ENCODE data around the gene RHPN2.
"Not testable (repeated sequence)": the region's sequence is repeated elsewhere in the genome, so short reads cannot be mapped to it uniquely, and the experiment has no call there.

Gene RHPN2

GRCh38 chr19:33055718-33056117 lies 9.0 kb downstream of the RHPN2 start:
- Mint-ChIP-seq H3K4me1 (ENCODE audit: low read depth in 2 of 2) (no peaks in the 10 kb centered on the region), H3K4me3 (no peak overlapping the region), H3K27me3 (peaks cover 13 to 18% of the 10 kb centered on the region in 2 donors), H3K9me3 (no peaks in the 10 kb centered on the region), H3K36me3 (ENCODE audit: insufficient read depth) (peaks cover 3% of the 10 kb centered on the region), H3K27ac (no peak overlapping the region)
- DNase-seq: no peak
- no peak for ATAC-seq (replicated peaks)

- peaks cover 3% of the 10 kb centered on the region for H3K36me3 Mint-ChIP-seq (ENCODE audit: insufficient read depth)
Measured at GRCh38 chr19:33054623-33055022, 10.1 kb downstream of the RHPN2 start.

DNA sequence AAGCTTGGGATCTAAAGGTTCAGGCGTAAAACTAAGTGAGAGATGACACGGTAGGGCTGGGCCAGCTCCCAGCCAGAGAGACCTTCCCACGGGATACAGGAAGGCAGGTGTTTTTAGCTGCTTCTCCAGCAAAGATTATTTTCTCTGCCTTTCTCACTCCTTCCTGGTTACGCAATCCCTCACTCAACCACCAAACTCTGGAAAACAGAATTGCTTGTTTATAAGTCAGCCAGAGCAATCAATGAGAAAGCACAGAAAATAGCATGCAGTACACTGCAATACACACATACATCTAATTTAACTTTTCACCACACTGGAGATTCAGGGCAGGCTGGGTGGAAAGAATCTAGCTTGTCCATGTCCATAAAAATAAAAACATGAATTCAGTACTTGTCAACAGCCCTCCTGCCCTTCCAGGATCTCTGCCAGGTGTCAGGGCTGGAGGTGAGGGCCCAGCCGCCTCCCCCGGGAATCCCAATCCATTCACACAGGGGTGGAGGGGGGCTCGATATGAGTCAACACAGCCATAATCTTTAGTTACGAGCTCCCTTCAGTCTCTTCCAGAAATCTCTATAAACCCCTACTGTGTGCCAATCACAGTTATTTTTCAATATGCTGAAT lies 12.2 kb downstream of the RHPN2 start:
- DNase-seq (no peak), ATAC-seq (replicated peaks) (no peak)
- Mint-ChIP-seq H3K27ac (no peak overlapping the region), H3K27me3 (peaks cover 0 to 9% of the 10 kb centered on the region in 2 donors), H3K4me1 (ENCODE audit: low read depth in 2 of 2) (no peaks in the 10 kb centered on the region), H3K4me3 (no peak overlapping the region), H3K36me3 (ENCODE audit: insufficient read depth) (peaks cover 3% of the 10 kb centered on the region), H3K9me3 (peaks cover 0 to 2% of the 10 kb centered on the region in 2 donors)

More at GRCh38 chr19:33054623-33055022, 10.1 kb downstream of the RHPN2 start:
- Mint-ChIP-seq H3K9me3 (peaks cover 0 to 2% of the 10 kb centered on the region in 2 donors), H3K4me1 (ENCODE audit: low read depth in 2 of 2) (no peaks in the 10 kb centered on the region), H3K27ac (no peak overlapping the region), H3K4me3 (no peak overlapping the region), H3K27me3 (peaks cover 4 to 7% of the 10 kb centered on the region in 2 donors)
- DNase-seq (no peak), ATAC-seq (replicated peaks) (no peak)

GRCh38 chr19:33050110-33050509 lies 14.6 kb downstream of the RHPN2 start:
- ATAC-seq (replicated peaks): no peak
- peaks cover 0 to 2% of the 10 kb centered on the region in 2 donors for H3K9me3 Mint-ChIP-seq
- peaks cover 0 to 14% of the 10 kb centered on the region in 2 donors for H3K27me3 Mint-ChIP-seq
- H3K27ac Mint-ChIP-seq: no peak overlapping the region
- H3K4me1 Mint-ChIP-seq (ENCODE audit: low read depth in 2 of 2): no peaks in the 10 kb centered on the region
- H3K4me3 Mint-ChIP-seq: no peak overlapping the region
- no peak for DNase-seq
- H3K36me3 Mint-ChIP-seq (ENCODE audit: insufficient read depth): peaks cover 3% of the 10 kb centered on the region

DNA sequence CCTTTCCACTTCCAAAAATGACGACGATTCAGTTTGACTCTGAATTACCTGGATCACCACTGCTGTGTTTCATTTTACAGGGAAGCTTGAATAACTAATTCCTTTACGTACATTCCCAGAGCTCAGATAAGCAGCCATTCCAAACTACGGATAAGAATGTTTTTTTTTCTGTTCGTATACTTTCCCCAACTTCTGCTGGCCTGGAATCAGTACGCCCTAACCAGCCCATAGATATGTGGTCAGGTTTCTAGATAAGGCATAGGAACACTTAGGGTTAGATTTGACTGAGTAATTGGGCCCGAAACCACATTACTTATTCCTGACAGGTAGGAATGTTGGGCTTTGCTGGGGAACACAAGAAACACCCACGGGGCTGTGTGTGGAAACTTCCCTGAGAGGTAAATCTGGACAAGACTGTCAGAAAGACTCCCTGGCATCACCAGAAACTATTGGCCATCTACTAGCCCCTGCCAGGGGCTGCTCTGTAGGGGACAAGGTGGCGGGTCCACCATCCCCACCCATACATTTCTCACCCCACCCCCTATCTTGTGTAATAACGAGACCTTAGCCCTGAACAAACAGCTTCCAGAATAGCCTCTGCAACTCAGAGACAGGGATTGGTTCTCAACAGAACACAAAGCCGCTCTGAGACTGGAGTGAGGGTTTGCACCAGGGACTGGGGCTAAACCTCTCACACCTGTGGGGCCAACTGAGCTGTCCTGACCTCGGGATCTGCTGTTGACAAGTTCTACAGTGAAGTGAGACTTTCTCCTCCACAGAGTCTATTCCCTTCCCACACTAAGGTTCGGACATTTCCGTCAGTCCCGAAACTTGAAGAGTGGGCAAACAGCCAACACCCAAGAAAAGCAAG lies 15.6 kb downstream of the RHPN2 start:
- Mint-ChIP-seq H3K4me1 (ENCODE audit: low read depth in 2 of 2) (no peaks in the 10 kb centered on the region), H3K9me3 (peaks cover 0 to 2% of the 10 kb centered on the region in 2 donors), H3K36me3 (ENCODE audit: insufficient read depth) (peaks cover 3% of the 10 kb centered on the region), H3K27me3 (peaks cover 0 to 14% of the 10 kb centered on the region in 2 donors), H3K4me3 (no peak overlapping the region), H3K27ac (no peak overlapping the region)
- no peak for ATAC-seq (replicated peaks)
- DNase-seq: no peak

DNA sequence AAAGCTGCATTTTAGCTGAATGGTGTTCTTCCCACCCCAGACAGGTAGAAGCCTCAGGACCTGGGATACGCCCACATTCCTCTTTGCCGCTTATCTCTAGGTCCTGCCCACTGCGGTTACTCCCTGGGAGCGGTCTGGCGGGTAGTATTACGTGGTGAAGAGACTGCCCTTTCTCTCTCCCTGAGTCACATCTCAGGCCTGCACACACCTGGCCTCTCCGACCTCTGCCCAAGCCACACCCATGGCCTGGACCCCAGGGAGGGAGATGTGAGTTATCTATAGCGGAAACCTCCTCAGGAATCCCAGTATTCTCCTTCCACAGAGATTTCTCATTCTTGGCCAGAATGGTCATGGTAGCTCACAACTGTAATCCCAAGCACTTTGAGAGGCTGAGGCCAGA lies 17.3 kb downstream of the RHPN2 start:
- Mint-ChIP-seq H3K9me3 (peaks cover 0 to 2% of the 10 kb centered on the region in 2 donors), H3K27me3 (peaks cover 0 to 14% of the 10 kb centered on the region in 2 donors), H3K27ac (no peak overlapping the region), H3K4me3 (no peak overlapping the region), H3K4me1 (ENCODE audit: low read depth in 2 of 2) (no peaks in the 10 kb centered on the region), H3K36me3 (ENCODE audit: insufficient read depth) (peaks cover 3% of the 10 kb centered on the region)
- no peak for ATAC-seq (replicated peaks)
- DNase-seq: no peak

GRCh38 chr19:33041828-33042160 lies 22.9 kb downstream of the RHPN2 start:
- not testable (repeated sequence) for H3K9me3 Mint-ChIP-seq; H3K4me3 Mint-ChIP-seq; H3K27ac Mint-ChIP-seq; H3K36me3 Mint-ChIP-seq (ENCODE audit: insufficient read depth); DNase-seq; H3K4me1 Mint-ChIP-seq (ENCODE audit: low read depth in 2 of 2); H3K27me3 Mint-ChIP-seq; ATAC-seq (replicated peaks)

- Mint-ChIP-seq H3K27me3 (peaks cover 0 to 9% of the 10 kb centered on the region in 2 donors), H3K9me3 (no peaks in the 10 kb centered on the region), H3K36me3 (ENCODE audit: insufficient read depth) (no peaks in the 10 kb centered on the region), H3K27ac (no peak overlapping the region), H3K4me1 (ENCODE audit: low read depth in 2 of 2) (peaks cover 4 to 7% of the 10 kb centered on the region in 2 donors), H3K4me3 (no peak overlapping the region)
- DNase-seq (no peak), ATAC-seq (replicated peaks) (no peak)
Measured at GRCh38 chr19:33040994-33041827, 23.5 kb downstream of the RHPN2 start.

- Mint-ChIP-seq H3K4me1 (ENCODE audit: low read depth in 2 of 2) (peaks cover 4 to 7% of the 10 kb centered on the region in 2 donors), H3K36me3 (ENCODE audit: insufficient read depth) (no peaks in the 10 kb centered on the region), H3K27me3 (peaks cover 0 to 9% of the 10 kb centered on the region in 2 donors), H3K4me3 (no peak overlapping the region), H3K9me3 (no peaks in the 10 kb centered on the region), H3K27ac (no peak overlapping the region)
- DNase-seq: no peak
- no peak for ATAC-seq (replicated peaks)
Measured at GRCh38 chr19:33039815-33040214, 24.9 kb downstream of the RHPN2 start.

DNA sequence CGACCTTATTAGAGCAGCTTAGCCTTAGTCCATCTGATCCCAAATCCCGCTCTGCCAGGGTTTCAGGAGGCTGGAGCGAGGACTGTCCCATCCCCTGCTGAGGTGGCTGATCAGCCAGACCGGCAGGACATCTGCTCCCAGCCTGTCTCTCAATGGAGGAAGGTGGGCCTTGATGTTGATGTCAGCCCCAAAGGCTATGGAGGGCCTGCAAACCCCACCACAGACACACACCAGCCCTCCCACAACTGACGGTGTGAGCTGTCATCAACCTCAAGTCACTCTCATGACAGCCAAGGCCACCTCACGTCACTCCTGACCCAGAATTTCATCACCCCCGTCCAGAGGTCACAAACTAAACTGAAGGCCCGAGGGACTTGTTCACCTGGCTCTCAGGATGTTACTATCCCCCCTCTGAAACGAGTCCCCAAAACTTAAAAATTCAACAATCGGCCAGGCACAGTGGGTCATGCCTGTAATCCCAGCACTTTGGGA lies 25.5 kb downstream of the RHPN2 start:
- Mint-ChIP-seq H3K27me3 (peaks cover 0 to 9% of the 10 kb centered on the region in 2 donors), H3K4me1 (ENCODE audit: low read depth in 2 of 2) (peaks cover 4 to 7% of the 10 kb centered on the region in 2 donors), H3K4me3 (no peak overlapping the region), H3K36me3 (ENCODE audit: insufficient read depth) (no peaks in the 10 kb centered on the region), H3K9me3 (no peaks in the 10 kb centered on the region), H3K27ac (no peak overlapping the region)
- ATAC-seq (replicated peaks) (no peak), DNase-seq (no peak)

DNA sequence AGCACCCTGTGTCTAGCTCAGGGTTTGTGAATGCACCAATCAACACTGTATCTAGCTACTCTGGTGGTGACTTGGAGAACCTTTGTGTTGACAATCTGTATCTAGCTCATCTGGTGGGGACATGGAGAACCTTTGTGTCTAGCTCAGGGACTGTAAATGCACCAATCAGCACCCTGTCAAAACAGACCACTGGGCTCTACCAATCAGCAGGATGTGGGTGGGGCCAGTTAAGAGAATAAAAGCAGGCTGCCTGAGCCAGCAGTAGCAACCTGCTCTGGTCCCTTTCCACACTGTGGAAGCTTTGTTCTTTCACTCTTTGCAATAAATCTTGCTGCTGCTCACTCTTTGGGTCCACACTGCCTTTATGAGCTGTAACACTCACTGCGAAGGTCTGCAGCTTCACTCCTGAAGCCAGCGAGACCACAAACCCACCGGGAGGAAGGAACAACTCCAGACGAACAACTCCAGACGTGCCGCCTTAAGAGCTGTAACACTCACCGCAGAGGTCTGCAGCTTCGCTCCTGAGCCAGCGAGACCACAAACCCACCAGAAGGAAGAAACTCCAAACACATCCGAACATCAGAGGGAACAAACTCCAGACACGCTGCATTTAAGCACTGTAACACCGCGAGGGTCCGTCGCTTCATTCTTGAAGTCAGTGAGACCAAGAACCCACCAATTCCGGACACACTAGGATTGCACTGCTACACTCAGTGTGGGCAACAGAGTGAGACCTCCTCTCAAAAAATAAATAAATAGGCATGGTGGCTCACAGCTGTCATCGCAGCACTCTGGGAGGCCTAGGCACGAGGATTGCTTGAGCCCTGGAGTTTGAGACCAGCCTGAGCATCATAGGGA lies 27.3 kb downstream of the RHPN2 start:
- H3K4me1 Mint-ChIP-seq (ENCODE audit: low read depth in 2 of 2); H3K9me3 Mint-ChIP-seq; ATAC-seq (replicated peaks); H3K27me3 Mint-ChIP-seq; DNase-seq; H3K36me3 Mint-ChIP-seq (ENCODE audit: insufficient read depth): not testable (repeated sequence)
- peak overlapping the region; percentile 23 to 73 for H3K27ac Mint-ChIP-seq
- peak overlapping the region; percentile 43 to 64 for H3K4me3 Mint-ChIP-seq

DNA sequence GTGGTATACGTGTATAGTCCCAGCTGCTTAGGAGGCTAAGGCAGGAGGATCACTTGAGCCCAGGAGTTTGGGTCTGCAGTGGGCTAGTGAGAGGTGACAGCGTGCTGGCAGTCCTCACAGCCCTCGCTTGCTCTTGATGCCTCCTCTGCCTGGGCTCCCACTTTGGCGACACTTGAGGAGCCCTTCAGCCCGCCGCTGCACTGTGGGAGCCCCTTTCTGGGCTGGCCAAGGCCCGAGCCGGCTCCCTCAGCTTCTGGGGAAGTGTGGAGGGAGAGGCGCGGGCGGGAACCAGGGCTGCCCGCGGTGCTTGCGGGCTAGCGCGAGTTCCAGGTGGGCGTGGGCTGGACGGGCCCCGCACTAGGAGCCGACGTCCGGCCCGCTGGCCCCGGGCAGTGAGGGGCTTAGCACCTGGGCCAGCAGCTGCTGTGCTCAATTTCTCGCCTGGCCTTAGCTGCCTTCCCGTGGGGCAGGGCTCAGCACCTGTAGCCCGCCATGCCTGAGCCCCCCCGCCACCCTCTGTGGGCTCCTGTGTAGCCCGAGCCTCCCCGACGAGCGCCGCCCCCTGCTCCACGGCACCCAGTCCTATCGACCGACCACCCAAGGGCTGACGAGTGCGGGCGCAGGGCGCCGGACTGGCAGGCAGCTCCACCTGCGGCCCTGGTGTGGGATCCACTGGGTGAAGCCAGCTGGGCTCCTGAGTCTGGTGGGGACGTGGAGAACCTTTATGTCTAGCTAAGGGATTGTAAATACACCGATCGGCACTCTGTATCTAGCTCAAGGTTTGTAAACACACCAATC lies 28.1 kb downstream of the RHPN2 start:
- not testable (repeated sequence) for H3K27ac Mint-ChIP-seq; H3K4me3 Mint-ChIP-seq; H3K27me3 Mint-ChIP-seq; ATAC-seq (replicated peaks); H3K9me3 Mint-ChIP-seq; H3K4me1 Mint-ChIP-seq (ENCODE audit: low read depth in 2 of 2); DNase-seq; H3K36me3 Mint-ChIP-seq (ENCODE audit: insufficient read depth)

Measured in effector memory CD8-positive, alpha-beta T cell (primary cell).